Panc1 (cell line): ENCODE measurements around the gene MORN1. TPM values are rescaled to one million over a fixed set of nuclear protein-coding genes. Genes with fewer than 3 reads are reported as not detected.
"Not testable (repeated sequence)": the region's sequence is repeated elsewhere in the genome, so short reads cannot be mapped to it uniquely, and the experiment has no call there.

ENCODE experiments used
- ATAC-seq: fragments of 200-7000 bp; cut with Tn5 transposase; 2 replicates; pipeline ENCODE4 v1.9.1; 2020; ENCODE audit warnings: mild to moderate bottlenecking, moderate library complexity
- BruUV-seq: library from RNA; stranded (reverse); fragments of 400-500 nt; replicated peaks from 2 replicates; lab custom pipeline; 2021; lab: Mats Ljungman, UMichigan
- CTCF ChIA-PET: fragments of 300-600 bp; sonication (Branson Sonifier 250); formaldehyde crosslinking; loops from one replicate; lab custom pipeline; 2022; ENCODE audit warnings: antibody characterized with exemption; lab: Charles Lee
- POLR2A ChIA-PET: fragments of 300-600 bp; sonication (Branson Sonifier 250); formaldehyde crosslinking; loops from one replicate; lab custom pipeline; 2022; ENCODE audit warnings: antibody characterized with exemption; lab: Charles Lee
- DNase-seq: peaks from one replicate; pipeline ENCODE4 v3.0.0-alpha.2; 2010; ENCODE audit warnings: low read depth, low spot score
- H3K27ac ChIP-seq: 2 replicates; pipeline ENCODE4 v1.5.1; 2011; ENCODE audit warnings: mild to moderate bottlenecking, low read length, inconsistent platforms
- H3K27me3 ChIP-seq: fragments of 200-500 bp; sonication (Bioruptor generic); 2 replicates; pipeline ENCODE4 v1.6.0; 2014; ENCODE audit warnings: low read length, inconsistent platforms; ENCODE audit not compliant: control insufficient read depth, insufficient read depth
- H3K36me3 ChIP-seq: fragments of 200-500 bp; sonication (Bioruptor generic); 2 replicates; pipeline ENCODE4 v1.5.1; 2014; ENCODE audit warnings: inconsistent platforms, mild to moderate bottlenecking, low read length, moderate library complexity; ENCODE audit not compliant: control insufficient read depth, insufficient read depth
- H3K4me1 ChIP-seq: 2 replicates; pipeline ENCODE4 v1.5.1; 2011; ENCODE audit warnings: inconsistent platforms, mild to moderate bottlenecking, low read length, moderate library complexity; ENCODE audit not compliant: control insufficient read depth, insufficient read depth
- H3K4me3 ChIP-seq, 2 experiments: 2 replicates each; pipeline ENCODE4 v1.5.1; 2011 to 2012; ENCODE audit warnings: low read depth in 2 of 2, low read length in 2 of 2, mild to moderate bottlenecking in 2 of 2, inconsistent platforms in 1 of 2, moderate library complexity in 1 of 2
- H3K9me3 ChIP-seq: fragments of 200-500 bp; sonication (Bioruptor generic); 2 replicates; pipeline ENCODE4 v1.5.1; 2014; ENCODE audit warnings: low read depth, mild to moderate bottlenecking, inconsistent platforms, low read length, moderate library complexity; ENCODE audit not compliant: control insufficient read depth, insufficient read depth
- POLR2AphosphoS5 ChIP-seq: IDR thresholded peaks from 2 replicates; pipeline ENCODE4 v1.6.1; 2012; ENCODE audit warnings: mild to moderate bottlenecking, low read depth, low read length, moderate library complexity
- SIN3A ChIP-seq: IDR thresholded peaks from 2 replicates; pipeline ENCODE4 v1.6.1; 2012; ENCODE audit warnings: low read depth, mild to moderate bottlenecking, low read length, moderate library complexity, borderline replicate concordance; ENCODE audit not compliant: insufficient read depth
- TCF7L2 ChIP-seq: IDR thresholded peaks from 2 replicates; pipeline ENCODE4 v1.6.1; 2011; ENCODE audit warnings: mild to moderate bottlenecking, low read depth, low read length, inconsistent platforms
- in situ Hi-C: cut with HindIII; loops from 2 replicates; pipeline ENCODE4 v1.10.0; 2016; ENCODE audit warnings: low sequenced_read_pairs, low pct_unique_long_range_greater_than_20kb
- intact Hi-C: fragments of 100-400 bp; cut with micrococcal nuclease; formaldehyde crosslinking; loops from one replicate; pipeline ENCODE4 v1.10.0; 2022; ENCODE audit not compliant: unreplicated experiment
- total RNA-seq: library from RNA; stranded (reverse); gene quantifications from one replicate; pipeline ENCODE4 v1.2.1, GENCODE V29; 2021; ENCODE audit not compliant: unreplicated experiment
- TF ChIP-seq, protein P1 (sequence below), 2 experiments: IDR thresholded peaks; 2 replicates each; pipeline ENCODE4 v1.6.1; 2011 to 2012; ENCODE audit warnings: low read depth in 2 of 2, control low read depth in 1 of 2, low read length in 1 of 2, mild to moderate bottlenecking in 1 of 2, moderate library complexity in 1 of 2; ENCODE audit not compliant: insufficient read depth in 1 of 2
- TF ChIP-seq, protein P2 (sequence below): fragments of 450-650 bp; IDR thresholded peaks from 2 replicates; pipeline ENCODE4 v1.5.1; 2017; ENCODE audit warnings: mild to moderate bottlenecking

The MORN1 gene
- total RNA-seq, 1 experiment from 2014 or later, result 21.3 TPM

DNA sequence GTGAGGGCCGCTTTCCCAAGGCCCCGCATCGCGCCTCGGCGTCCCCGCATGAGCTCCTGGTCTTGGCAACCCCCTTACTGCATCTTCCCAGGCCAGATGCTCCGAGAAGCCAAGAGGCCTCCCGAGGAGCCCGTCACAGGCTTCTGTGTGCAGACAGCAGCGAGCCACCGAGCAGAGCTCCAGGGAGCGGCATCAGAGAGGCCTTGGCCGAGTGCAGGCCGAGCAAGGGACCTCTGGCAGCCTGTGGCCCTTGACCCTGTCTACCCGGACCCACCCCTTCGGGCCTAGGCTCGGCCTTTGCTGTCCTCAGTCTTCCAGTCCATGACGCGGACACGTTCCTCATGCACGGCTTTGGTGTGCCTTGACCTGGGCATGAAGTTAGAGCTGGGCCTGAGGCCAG lies 63.5 kb downstream of the MORN1 start:
- no peak overlapping the region for H3K27ac ChIP-seq
- in situ Hi-C loops (no loop called here), intact Hi-C loops (no loop called here)
- ChIA-PET POLR2A (no interaction called here), CTCF (no interaction called here)
- no peaks in the 10 kb centered on the region for H3K36me3 ChIP-seq
- no peaks in the 10 kb centered on the region for H3K27me3 ChIP-seq
- H3K9me3 ChIP-seq, result no peaks in the 10 kb centered on the region
- no peak overlapping the region for H3K4me3 ChIP-seq
- TF ChIP-seq POLR2AphosphoS5, result no peak
- TF ChIP-seq SIN3A, result no peak
- TF ChIP-seq, protein P1, sequence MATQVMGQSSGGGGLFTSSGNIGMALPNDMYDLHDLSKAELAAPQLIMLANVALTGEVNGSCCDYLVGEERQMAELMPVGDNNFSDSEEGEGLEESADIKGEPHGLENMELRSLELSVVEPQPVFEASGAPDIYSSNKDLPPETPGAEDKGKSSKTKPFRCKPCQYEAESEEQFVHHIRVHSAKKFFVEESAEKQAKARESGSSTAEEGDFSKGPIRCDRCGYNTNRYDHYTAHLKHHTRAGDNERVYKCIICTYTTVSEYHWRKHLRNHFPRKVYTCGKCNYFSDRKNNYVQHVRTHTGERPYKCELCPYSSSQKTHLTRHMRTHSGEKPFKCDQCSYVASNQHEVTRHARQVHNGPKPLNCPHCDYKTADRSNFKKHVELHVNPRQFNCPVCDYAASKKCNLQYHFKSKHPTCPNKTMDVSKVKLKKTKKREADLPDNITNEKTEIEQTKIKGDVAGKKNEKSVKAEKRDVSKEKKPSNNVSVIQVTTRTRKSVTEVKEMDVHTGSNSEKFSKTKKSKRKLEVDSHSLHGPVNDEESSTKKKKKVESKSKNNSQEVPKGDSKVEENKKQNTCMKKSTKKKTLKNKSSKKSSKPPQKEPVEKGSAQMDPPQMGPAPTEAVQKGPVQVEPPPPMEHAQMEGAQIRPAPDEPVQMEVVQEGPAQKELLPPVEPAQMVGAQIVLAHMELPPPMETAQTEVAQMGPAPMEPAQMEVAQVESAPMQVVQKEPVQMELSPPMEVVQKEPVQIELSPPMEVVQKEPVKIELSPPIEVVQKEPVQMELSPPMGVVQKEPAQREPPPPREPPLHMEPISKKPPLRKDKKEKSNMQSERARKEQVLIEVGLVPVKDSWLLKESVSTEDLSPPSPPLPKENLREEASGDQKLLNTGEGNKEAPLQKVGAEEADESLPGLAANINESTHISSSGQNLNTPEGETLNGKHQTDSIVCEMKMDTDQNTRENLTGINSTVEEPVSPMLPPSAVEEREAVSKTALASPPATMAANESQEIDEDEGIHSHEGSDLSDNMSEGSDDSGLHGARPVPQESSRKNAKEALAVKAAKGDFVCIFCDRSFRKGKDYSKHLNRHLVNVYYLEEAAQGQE (IDR thresholded peaks at IDR 0.05; ENCODE audit: insufficient read depth in 1 of 2, low read depth in 2 of 2, low read length in 1 of 2), result no peak
- TF ChIP-seq TCF7L2, result no peak
- TF ChIP-seq, protein P2, sequence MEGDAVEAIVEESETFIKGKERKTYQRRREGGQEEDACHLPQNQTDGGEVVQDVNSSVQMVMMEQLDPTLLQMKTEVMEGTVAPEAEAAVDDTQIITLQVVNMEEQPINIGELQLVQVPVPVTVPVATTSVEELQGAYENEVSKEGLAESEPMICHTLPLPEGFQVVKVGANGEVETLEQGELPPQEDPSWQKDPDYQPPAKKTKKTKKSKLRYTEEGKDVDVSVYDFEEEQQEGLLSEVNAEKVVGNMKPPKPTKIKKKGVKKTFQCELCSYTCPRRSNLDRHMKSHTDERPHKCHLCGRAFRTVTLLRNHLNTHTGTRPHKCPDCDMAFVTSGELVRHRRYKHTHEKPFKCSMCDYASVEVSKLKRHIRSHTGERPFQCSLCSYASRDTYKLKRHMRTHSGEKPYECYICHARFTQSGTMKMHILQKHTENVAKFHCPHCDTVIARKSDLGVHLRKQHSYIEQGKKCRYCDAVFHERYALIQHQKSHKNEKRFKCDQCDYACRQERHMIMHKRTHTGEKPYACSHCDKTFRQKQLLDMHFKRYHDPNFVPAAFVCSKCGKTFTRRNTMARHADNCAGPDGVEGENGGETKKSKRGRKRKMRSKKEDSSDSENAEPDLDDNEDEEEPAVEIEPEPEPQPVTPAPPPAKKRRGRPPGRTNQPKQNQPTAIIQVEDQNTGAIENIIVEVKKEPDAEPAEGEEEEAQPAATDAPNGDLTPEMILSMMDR, result no peak
- 0 out of 2 replicates have a peak, but pooled peaks have one; percentile 28 for ATAC-seq
- no peaks in the 10 kb centered on the region for H3K4me1 ChIP-seq
- BruUV-seq, result no TSS peak
- no peak for DNase-seq

DNA sequence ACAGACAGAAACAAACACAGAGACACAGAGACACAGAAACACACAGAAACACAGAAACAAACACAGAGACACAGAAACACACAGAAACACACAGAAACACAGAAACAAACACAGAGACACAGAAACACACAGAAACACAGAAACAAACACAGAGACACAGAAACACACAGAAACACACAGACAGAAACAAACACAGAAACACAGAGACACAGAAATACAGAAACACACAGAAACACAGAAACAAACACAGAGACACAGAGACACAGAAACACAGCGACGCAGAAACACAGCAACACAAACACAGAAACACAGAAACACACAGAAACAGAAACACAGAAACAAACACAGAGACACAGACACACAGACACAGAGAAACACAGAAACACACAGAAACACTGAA lies 64.2 kb downstream of the MORN1 start:
- in situ Hi-C loops, H3K36me3 ChIP-seq, H3K4me3 ChIP-seq, intact Hi-C loops, CTCF ChIA-PET, POLR2A ChIA-PET, ATAC-seq, H3K9me3 ChIP-seq, H3K27ac ChIP-seq, H3K4me1 ChIP-seq, DNase-seq, H3K27me3 ChIP-seq, BruUV-seq: not testable (repeated sequence)

DNA sequence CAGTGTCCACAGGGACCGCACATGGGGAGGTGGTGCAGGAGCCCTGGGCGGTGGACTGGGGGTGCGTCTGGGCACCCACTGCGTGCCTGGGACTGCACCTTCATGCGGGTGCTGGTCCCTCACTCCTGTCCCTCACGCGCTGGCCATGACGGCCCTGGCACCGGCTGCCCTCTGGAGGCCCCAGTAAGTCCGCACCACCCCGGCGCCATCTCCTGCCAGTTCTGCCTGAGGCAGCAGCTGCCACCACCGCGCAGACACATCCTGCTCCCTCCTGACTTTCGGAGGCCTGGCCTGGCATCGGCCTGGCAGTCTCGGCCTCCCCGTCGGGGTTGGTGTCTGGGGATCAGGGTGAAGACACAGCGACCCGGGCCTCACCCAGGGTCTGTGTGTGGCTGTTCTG lies 64.8 kb downstream of the MORN1 start:
- intact Hi-C loops (no loop called here), in situ Hi-C loops (no loop called here)
- H3K27me3 ChIP-seq, result no peaks in the 10 kb centered on the region
- TF ChIP-seq, protein P1 (IDR thresholded peaks at IDR 0.05; ENCODE audit: insufficient read depth in 1 of 2, low read depth in 2 of 2, low read length in 1 of 2), result no peak
- no TSS peak for BruUV-seq
- CTCF ChIA-PET, result no interaction called here
- H3K9me3 ChIP-seq, result no peaks in the 10 kb centered on the region
- H3K27ac ChIP-seq, result no peak overlapping the region
- H3K4me1 ChIP-seq, result no peaks in the 10 kb centered on the region
- H3K4me3 ChIP-seq, result no peak overlapping the region
- H3K36me3 ChIP-seq, result no peaks in the 10 kb centered on the region
- ATAC-seq (no peak), DNase-seq (no peak)
- POLR2A ChIA-PET, result no interaction called here
